NB4 (cell line): Measurements from ENCODE around the gene COL4A5.

Source experiments
- DNase-seq: peaks from one replicate; pipeline ENCODE4 v3.0.0; 2010; ENCODE audit warnings: low read depth
- H3K4me3 ChIP-seq: one replicate; pipeline ENCODE4 v1.5.1; 2011; ENCODE audit warnings: mild to moderate bottlenecking, low read depth, low read length, moderate library complexity
- MYC ChIP-seq: IDR thresholded peaks from 2 replicates; pipeline ENCODE4 v1.6.1; 2011; ENCODE audit warnings: low read depth, low read length
- POLR2A ChIP-seq: IDR thresholded peaks from 2 replicates; pipeline ENCODE4 v1.6.1; 2011; ENCODE audit warnings: mild to moderate bottlenecking; ENCODE audit not compliant: insufficient read length; ENCODE audit errors: extremely low read depth
- TF ChIP-seq, protein P1 (sequence below): IDR thresholded peaks from one replicate; pipeline ENCODE4 v1.5.1; 2012; ENCODE audit warnings: low read depth, low read length
- TF ChIP-seq, protein P2 (sequence below): IDR thresholded peaks from 2 replicates; pipeline ENCODE4 v1.6.1; 2011; ENCODE audit warnings: low read depth, low read length

The COL4A5 gene

DNA sequence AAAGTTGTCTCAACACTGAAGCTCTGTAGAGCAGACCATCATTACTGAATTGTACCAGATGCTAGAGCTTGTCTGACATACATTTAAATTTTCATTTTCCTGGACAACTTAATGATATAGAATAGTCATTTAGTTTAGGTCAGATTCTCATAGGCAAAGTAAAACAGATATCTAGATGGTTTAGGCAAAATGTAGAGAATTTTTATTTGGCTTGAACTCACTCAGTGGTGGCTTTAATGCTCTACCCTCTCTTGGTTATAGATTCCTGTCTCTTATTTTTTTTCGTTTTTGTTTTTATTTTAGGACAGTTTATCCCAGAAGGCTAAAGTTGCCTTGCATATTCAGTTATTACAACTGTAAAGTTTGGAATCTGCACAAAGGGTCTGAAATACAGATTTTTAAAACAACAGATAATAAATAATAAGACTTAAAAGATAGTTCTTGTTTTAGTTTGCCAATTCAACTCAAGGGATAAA is 300.7 kb downstream of the COL4A5 start:
- DNase-seq, result no peak
- no peak overlapping the region for H3K4me3 ChIP-seq
- TF ChIP-seq, protein P1, sequence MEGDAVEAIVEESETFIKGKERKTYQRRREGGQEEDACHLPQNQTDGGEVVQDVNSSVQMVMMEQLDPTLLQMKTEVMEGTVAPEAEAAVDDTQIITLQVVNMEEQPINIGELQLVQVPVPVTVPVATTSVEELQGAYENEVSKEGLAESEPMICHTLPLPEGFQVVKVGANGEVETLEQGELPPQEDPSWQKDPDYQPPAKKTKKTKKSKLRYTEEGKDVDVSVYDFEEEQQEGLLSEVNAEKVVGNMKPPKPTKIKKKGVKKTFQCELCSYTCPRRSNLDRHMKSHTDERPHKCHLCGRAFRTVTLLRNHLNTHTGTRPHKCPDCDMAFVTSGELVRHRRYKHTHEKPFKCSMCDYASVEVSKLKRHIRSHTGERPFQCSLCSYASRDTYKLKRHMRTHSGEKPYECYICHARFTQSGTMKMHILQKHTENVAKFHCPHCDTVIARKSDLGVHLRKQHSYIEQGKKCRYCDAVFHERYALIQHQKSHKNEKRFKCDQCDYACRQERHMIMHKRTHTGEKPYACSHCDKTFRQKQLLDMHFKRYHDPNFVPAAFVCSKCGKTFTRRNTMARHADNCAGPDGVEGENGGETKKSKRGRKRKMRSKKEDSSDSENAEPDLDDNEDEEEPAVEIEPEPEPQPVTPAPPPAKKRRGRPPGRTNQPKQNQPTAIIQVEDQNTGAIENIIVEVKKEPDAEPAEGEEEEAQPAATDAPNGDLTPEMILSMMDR, result no peak
- TF ChIP-seq POLR2A (no peak), MYC (no peak)
- TF ChIP-seq, protein P2, sequence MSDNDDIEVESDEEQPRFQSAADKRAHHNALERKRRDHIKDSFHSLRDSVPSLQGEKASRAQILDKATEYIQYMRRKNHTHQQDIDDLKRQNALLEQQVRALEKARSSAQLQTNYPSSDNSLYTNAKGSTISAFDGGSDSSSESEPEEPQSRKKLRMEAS, result no peak
